HL-60 (cell line): ENCODE data around the gene HOXD8.

ENCODE experiments used
- DNase-seq, 2 experiments: peaks; one replicate each; pipeline ENCODE4 v3.0.0-alpha.2; 2010 to 2020; ENCODE audit warnings: low read depth in 1 of 2, low spot score in 1 of 2
- H3K27ac ChIP-seq: fragments of 250-450 bp; sonication (Bioruptor Pico); replicated peaks from 2 replicates; pipeline ENCODE4 v1.5.1; 2020; ENCODE audit warnings: mild to moderate bottlenecking, moderate library complexity
- H3K27me3 ChIP-seq: fragments of 250-450 bp; sonication (Bioruptor Pico); 2 replicates; pipeline ENCODE4 v1.5.1; 2021; ENCODE audit warnings: mild to moderate bottlenecking, moderate library complexity; ENCODE audit not compliant: insufficient read depth, poor library complexity, severe bottlenecking
- H3K4me3 ChIP-seq: replicated peaks from 2 replicates; pipeline ENCODE4 v1.5.1; 2011; ENCODE audit warnings: mild to moderate bottlenecking, control low read depth, low read length; ENCODE audit not compliant: insufficient read depth
- GABPA ChIP-seq: IDR thresholded peaks from 2 replicates; pipeline ENCODE4 v1.6.1; 2012; ENCODE audit warnings: low read depth
- POLR2AphosphoS5 ChIP-seq: IDR thresholded peaks from 2 replicates; pipeline ENCODE4 v1.6.1; 2012; ENCODE audit warnings: low read depth
- SPI1 ChIP-seq: IDR thresholded peaks from 2 replicates; pipeline ENCODE4 v1.6.1; 2012; ENCODE audit warnings: low read depth, mild to moderate bottlenecking, borderline replicate concordance
- TF ChIP-seq, protein P1 (sequence below): IDR thresholded peaks from 2 replicates; pipeline ENCODE4 v1.6.1; 2012; ENCODE audit warnings: low read depth; ENCODE audit not compliant: insufficient replicate concordance
- TF ChIP-seq, protein P2 (sequence below): IDR thresholded peaks from one replicate; pipeline ENCODE4 v1.5.1; 2011; ENCODE audit warnings: low read length, control low read depth, inconsistent platforms; ENCODE audit not compliant: insufficient read depth

Gene HOXD8

DNA sequence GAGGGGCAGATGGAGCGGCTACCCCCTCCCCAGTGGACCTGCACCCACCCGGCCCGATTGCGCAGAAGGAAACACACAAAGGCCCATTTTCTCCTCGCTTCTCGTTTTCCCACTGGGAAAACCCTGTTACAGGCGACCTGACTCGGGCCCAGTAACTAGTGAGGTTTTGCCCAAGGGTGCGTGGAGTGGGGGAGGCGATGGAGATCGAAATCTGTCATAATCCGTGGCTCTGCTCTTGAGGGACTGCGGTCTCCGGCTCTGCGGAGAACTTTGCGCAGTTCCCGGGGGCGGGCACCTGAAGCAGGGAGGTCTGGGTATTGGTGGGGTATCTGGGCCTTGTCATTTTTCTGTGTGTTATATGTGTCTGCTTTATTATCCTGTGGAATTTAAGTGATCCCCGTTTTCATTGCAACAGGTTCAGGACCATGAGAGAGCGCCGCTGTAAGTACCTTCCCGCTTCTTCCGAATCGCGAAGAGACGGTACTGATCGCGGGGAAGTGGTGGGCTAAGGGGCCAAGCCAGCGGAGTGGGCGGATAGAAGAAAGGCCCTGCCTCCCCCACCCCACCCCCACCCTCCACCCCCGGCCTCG is 17.8 kb downstream of the HOXD8 start:
- peaks cover 59% of the 10 kb centered on the region for H3K27me3 ChIP-seq
- no peak for DNase-seq
- H3K4me3 ChIP-seq, result no peak overlapping the region
- TF ChIP-seq GABPA, result no peak
- no peak for TF ChIP-seq POLR2AphosphoS5
- TF ChIP-seq, protein P1, sequence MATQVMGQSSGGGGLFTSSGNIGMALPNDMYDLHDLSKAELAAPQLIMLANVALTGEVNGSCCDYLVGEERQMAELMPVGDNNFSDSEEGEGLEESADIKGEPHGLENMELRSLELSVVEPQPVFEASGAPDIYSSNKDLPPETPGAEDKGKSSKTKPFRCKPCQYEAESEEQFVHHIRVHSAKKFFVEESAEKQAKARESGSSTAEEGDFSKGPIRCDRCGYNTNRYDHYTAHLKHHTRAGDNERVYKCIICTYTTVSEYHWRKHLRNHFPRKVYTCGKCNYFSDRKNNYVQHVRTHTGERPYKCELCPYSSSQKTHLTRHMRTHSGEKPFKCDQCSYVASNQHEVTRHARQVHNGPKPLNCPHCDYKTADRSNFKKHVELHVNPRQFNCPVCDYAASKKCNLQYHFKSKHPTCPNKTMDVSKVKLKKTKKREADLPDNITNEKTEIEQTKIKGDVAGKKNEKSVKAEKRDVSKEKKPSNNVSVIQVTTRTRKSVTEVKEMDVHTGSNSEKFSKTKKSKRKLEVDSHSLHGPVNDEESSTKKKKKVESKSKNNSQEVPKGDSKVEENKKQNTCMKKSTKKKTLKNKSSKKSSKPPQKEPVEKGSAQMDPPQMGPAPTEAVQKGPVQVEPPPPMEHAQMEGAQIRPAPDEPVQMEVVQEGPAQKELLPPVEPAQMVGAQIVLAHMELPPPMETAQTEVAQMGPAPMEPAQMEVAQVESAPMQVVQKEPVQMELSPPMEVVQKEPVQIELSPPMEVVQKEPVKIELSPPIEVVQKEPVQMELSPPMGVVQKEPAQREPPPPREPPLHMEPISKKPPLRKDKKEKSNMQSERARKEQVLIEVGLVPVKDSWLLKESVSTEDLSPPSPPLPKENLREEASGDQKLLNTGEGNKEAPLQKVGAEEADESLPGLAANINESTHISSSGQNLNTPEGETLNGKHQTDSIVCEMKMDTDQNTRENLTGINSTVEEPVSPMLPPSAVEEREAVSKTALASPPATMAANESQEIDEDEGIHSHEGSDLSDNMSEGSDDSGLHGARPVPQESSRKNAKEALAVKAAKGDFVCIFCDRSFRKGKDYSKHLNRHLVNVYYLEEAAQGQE, result no peak
- TF ChIP-seq, protein P2, sequence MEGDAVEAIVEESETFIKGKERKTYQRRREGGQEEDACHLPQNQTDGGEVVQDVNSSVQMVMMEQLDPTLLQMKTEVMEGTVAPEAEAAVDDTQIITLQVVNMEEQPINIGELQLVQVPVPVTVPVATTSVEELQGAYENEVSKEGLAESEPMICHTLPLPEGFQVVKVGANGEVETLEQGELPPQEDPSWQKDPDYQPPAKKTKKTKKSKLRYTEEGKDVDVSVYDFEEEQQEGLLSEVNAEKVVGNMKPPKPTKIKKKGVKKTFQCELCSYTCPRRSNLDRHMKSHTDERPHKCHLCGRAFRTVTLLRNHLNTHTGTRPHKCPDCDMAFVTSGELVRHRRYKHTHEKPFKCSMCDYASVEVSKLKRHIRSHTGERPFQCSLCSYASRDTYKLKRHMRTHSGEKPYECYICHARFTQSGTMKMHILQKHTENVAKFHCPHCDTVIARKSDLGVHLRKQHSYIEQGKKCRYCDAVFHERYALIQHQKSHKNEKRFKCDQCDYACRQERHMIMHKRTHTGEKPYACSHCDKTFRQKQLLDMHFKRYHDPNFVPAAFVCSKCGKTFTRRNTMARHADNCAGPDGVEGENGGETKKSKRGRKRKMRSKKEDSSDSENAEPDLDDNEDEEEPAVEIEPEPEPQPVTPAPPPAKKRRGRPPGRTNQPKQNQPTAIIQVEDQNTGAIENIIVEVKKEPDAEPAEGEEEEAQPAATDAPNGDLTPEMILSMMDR, result no peak
- TF ChIP-seq SPI1, result no peak
- no peak overlapping the region for H3K27ac ChIP-seq

- Histone ChIP-seq H3K27ac (no peak overlapping the region), H3K27me3 (peaks cover 59% of the 10 kb centered on the region), H3K4me3 (no peak overlapping the region)
- TF ChIP-seq GABPA (no peak), POLR2AphosphoS5 (no peak), SPI1 (no peak)
- TF ChIP-seq, protein P2, result no peak
- TF ChIP-seq, protein P1, result no peak
- DNase-seq, result no peak
Observed at GRCh38 chr2:176147800-176148496, 18.4 kb downstream of the HOXD8 start.

DNA sequence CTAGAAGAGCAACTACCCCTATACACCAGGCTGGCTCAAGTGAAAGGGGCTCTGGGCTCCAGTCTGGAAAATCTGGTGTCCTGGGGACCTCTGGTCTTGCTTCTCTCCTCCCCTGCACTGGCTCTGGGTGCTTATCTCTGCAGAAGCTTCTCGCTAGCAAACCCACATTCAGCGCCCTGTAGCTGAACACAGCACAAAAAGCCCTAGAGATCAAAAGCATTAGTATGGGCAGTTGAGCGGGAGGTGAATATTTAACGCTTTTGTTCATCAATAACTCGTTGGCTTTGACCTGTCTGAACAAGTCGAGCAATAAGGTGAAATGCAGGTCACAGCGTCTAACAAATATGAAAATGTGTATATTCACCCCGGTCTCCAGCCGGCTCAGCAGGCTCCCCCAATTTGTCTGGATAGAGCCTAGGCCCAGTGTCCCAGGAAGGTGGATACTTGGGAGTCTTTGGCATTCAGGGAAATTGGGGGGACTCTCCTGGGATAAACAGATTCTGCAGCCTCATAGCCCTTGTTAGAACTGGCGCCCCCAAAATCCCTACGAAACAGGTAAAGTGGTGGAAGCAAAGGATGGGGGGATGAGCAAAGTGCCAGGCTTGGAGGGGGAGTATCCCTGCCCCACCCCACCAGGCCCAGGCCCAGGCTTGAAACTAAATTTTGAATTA is 19.4 kb downstream of the HOXD8 start:
- Histone ChIP-seq H3K4me3 (no peak overlapping the region), H3K27me3 (peaks cover 67% of the 10 kb centered on the region), H3K27ac (no peak overlapping the region)
- DNase-seq, result no peak
- no peak for TF ChIP-seq POLR2AphosphoS5
- TF ChIP-seq, protein P2, result no peak
- TF ChIP-seq SPI1, result no peak
- TF ChIP-seq, protein P1, result no peak
- TF ChIP-seq GABPA, result no peak
